Tibial nerve (tissue), 3 donors: ENCODE measurements around the gene BRSK1.

Source experiments
- POLR2A ChIP-seq, 2 donors: fragments of 450-650 bp; IDR thresholded peaks; one replicate each; pipeline ENCODE4 v1.6.1; 2017; ENCODE audit warnings: antibody characterized with exemption in 2 of 2, mild to moderate bottlenecking in 2 of 2, moderate library complexity in 2 of 2
- TF ChIP-seq, protein P1 (sequence below), 5 experiments: fragments of 200-600 bp in 3 of 5; fragments of 450-650 bp in 2 of 5; sonication (generic) in 3 of 5; IDR thresholded peaks; one replicate each; pipeline ENCODE4 v1.5.1; 2016 to 2019; ENCODE audit warnings: antibody characterized with exemption in 5 of 5, mild to moderate bottlenecking in 3 of 5, moderate library complexity in 2 of 5

DNA sequence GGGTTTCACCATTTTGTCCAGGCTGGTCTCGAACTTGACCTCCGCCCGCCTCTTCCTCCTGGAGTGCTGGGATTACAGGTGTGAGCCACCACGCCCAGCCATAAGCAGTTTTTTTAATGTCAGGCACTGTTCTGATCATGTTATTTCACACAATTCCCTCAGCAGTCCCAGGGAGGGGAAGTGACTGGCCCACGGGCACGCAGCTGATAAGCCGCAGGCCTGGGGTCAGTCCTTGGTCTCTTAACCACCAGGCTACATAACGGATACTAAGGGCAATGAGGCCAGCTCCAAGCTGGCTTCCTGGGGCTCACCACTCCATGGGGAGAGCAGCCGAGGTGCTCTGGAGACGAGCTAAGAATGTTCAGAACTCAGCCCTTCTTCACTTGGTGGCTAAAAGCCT lies 13.5 kb downstream of the BRSK1 start:
- TF ChIP-seq POLR2A (IDR thresholded peaks at IDR 0.05): no peak
- TF ChIP-seq, protein P1, sequence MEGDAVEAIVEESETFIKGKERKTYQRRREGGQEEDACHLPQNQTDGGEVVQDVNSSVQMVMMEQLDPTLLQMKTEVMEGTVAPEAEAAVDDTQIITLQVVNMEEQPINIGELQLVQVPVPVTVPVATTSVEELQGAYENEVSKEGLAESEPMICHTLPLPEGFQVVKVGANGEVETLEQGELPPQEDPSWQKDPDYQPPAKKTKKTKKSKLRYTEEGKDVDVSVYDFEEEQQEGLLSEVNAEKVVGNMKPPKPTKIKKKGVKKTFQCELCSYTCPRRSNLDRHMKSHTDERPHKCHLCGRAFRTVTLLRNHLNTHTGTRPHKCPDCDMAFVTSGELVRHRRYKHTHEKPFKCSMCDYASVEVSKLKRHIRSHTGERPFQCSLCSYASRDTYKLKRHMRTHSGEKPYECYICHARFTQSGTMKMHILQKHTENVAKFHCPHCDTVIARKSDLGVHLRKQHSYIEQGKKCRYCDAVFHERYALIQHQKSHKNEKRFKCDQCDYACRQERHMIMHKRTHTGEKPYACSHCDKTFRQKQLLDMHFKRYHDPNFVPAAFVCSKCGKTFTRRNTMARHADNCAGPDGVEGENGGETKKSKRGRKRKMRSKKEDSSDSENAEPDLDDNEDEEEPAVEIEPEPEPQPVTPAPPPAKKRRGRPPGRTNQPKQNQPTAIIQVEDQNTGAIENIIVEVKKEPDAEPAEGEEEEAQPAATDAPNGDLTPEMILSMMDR (IDR thresholded peaks at IDR 0.05): no peak
